GM18519 (cell line): ENCODE results near the gene NPAS1.
"Not testable (repeated sequence)": the region's sequence is repeated elsewhere in the genome, so short reads cannot be mapped to it uniquely, and the experiment has no call there.

ENCODE experiments used
- ATAC-seq: cut with Tn5 transposase; IDR thresholded peaks from one replicate; pipeline ENCODE4 v1.9.1; 2021; ENCODE audit warnings: mild to moderate bottlenecking, moderate library complexity; ENCODE audit not compliant: unreplicated experiment, low FRiP score

Gene NPAS1

DNA sequence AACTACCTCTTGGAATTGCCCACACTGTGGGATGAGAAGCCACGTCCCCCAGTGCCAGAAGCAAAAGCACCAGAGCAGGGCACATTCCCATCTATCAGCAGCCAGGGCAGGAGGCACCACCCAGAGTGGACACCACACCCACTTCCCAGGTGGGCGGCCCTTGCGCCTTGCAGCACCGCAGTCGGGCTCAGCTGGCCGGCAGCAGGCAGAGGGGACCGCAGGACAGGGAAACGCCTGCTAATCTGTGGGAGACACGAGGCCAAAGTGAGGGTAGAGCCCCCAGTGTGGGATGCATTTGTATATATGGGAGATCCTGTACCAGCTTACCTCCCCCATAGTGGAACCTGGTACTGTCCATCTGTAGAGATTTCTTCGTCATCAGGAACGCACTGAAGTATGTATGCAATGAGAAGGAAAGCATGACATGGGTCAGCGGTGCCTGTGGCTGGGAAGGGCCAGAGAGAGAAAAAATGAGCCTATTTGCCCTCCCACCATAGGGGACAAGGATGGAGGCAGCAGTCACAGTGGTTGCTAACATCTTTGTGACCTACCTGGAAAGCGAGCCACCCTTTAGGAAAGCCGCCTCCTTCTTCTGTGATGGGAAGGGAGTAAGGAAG, 30.9 kb upstream of the NPAS1 start:
- no peak for ATAC-seq

- ATAC-seq, result no peak
Measured at GRCh38 chr19:46990991-46991676, 28.5 kb upstream of the NPAS1 start.

GRCh38 chr19:46992699-46993535, 26.7 kb upstream of the NPAS1 start:
- ATAC-seq, result no peak

- ATAC-seq, result no peak
Measured at GRCh38 chr19:46993622-46994021, 26.0 kb upstream of the NPAS1 start.

DNA sequence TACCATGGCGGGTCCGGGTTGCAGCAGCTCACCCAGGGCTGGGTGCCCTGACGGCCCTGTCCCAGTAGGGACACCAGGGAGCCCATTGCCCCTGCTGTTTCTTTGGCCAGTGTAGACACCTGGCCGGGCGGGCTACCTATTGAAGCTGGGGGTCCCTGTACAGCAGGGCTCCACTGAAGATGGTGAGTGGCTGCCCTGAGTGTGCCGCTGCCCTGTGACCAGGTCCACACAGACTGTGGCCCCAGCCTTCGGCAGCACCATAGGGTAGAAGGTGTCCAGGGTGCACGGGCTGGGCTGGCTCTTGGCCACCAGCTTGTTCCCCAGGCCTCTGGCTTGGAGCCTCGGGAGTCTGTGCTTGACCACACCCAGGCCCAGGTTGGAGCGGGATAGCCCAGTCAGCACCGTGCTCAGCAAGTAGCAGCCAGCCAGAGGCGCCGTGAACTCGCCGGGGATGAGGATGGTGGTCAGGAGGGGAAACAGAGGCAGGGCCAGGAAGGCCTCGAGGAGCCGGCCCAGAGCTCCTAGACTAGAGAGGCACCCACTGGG, 25.4 kb upstream of the NPAS1 start:
- no peak for ATAC-seq

DNA sequence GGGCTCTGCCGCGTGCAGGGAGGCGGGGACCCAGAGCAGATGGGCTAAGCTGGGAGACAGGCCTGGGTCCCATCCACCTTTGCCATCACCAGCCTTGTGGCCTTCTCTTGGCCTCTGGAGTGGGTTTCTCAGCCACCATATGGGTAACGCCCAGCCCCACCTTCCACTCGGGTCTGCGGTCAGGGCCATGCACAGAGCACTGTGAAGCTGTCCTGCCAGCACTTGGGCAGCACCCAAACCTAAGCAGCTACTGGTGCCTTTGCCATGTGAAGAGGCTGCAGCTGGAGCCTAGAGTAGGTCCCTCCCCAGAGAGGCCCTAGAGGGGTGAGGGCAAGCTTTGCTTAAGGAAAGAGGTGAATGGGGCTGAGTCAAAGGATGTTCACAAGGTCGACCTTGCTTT, 24.1 kb upstream of the NPAS1 start:
- ATAC-seq, result no peak

DNA sequence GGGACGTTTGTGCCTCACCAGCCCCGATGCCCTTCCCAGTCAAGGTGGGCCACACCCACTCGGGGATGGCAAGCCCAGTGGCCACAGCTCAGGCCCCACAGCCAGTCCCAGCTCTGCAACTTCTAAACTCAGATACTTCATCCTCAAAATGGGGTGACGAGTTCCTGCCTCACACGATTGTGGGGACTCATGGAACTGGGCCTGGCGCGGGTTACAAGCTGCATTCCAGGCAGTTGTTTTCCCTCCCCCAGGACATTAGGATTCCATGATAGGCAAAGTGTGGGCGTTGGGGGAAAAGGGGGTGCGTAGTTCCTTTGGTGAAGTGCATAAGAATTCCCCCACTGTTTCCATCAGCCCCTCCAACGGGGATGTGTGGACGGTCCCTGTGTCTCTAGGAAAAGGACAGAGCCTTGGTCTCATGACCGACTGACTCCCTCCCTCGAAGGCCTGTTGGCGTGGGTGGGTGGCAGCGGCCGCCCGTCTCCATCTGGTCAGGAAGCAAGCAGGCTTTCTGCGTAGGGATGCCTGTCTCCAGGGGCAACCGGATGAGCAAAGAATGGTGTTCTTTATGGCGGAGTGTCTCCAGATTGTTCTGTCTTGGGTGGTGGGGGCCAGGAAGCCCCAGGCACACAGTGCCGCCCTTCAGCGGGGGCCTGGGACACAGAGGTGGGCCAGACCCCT, 21.1 kb upstream of the NPAS1 start:
- no peak for ATAC-seq

GRCh38 chr19:46999377-46999776, 20.3 kb upstream of the NPAS1 start:
- no peak for ATAC-seq

DNA sequence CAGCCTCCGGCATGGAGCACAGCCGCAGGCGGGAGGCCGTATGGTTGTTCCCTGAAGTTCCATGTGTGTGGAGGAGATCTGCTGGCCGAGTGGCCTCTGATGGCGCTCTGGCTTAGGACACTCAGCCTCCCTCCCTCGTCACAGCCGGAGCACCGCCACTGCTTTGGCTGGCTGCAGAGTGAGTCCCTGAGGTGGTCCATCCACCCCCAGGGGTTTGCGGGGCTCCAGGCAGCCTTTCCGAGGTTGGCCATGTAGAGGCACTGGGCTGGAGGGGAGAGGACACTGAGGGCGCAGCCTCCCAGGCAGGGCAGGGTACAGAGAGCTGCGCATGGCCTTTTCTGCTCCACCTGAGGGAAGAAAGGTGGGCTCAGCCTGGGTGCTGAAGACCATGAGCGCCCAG, 19.8 kb upstream of the NPAS1 start:
- no peak for ATAC-seq

- ATAC-seq, result no peak
Measured at GRCh38 chr19:47000373-47000772, 19.3 kb upstream of the NPAS1 start.

DNA sequence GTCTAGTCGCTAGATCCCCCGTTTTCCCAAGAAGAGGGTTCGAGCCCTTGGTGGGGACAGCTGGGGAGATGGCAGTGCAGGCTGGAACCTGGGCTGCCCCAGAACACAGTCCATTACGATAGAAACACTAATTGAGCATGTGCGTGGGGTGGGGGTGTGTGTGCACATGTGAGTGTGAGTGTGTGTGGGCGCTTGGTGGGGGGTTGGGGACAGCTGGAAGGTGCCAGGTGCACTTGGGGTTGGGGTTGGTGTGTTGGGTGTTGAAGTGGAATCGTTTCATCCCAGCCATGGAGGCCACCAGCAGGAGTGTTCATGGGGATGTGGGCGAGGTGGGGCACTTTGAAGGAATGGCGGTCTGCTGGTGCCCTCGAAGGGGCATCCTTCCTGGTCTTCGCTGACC, 18.1 kb upstream of the NPAS1 start:
- no peak for ATAC-seq

DNA sequence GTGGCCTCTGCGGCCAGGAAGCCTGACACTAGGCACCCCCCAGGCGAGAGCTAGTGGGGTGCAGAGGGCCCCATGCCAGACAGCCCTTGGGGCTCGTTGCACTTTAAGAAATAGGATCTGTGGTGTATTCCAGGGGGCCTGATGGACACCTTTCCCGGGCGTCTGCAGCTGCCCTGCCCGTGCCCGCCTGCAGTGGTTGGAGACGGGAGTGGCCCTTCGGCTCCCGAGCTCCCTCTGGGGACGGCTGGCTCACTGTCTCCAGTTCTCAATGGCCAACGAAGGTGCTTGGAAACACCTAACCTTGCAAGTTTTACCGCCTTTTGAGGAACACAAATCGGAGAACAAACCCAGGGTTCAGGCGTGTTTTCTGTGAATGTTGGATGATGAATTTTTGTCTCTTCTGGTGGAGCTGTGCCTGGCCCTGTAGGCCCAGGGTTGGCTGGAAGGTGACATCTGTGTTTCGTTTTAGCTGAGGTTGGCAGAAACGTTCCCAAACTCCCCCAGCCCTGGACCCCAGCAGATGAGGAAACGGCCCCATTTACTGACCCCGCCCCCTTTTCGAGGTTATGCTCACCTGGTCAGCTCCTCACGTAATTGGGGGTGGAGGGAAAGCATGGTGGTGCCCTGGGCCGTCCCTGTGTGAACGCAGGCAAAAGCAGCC, 17.4 kb upstream of the NPAS1 start:
- ATAC-seq, result no peak

DNA sequence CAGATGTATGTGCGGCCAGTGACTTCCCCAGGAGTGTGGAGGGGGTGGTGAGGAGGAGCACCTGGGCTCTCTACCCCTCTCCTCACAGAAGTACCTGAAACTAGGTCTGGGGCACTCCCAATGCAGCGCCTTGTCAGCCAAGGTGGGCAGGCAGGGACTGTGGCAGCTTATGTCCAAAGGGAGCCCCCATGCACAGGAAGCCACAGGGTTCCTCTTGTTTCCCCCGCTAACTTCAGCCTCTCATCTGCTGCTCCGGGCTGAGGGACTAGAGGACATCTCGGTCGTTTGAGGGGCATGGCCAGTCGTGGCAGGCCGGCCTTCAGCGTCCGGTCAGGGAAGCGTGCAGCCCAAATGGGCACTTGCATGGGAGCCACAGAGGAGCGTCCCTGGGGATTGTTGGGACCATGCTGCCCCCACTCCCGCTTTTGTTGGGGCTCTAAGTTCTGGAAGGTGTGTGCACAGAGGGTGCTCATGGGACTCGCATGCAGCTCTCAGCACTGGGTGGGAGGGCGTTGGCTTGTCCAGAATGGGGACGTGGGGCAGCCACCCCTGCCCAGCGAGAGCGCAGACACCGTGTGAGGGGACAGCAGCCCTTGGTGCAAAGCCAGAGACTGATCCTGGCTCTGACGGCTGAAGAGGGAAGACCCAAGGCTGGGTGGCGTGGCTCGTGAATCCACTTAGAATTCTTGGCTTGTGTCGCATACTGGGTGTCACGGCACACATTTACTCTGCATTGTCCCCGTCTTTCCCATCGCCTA, 16.6 kb upstream of the NPAS1 start:
- ATAC-seq, result no peak

DNA sequence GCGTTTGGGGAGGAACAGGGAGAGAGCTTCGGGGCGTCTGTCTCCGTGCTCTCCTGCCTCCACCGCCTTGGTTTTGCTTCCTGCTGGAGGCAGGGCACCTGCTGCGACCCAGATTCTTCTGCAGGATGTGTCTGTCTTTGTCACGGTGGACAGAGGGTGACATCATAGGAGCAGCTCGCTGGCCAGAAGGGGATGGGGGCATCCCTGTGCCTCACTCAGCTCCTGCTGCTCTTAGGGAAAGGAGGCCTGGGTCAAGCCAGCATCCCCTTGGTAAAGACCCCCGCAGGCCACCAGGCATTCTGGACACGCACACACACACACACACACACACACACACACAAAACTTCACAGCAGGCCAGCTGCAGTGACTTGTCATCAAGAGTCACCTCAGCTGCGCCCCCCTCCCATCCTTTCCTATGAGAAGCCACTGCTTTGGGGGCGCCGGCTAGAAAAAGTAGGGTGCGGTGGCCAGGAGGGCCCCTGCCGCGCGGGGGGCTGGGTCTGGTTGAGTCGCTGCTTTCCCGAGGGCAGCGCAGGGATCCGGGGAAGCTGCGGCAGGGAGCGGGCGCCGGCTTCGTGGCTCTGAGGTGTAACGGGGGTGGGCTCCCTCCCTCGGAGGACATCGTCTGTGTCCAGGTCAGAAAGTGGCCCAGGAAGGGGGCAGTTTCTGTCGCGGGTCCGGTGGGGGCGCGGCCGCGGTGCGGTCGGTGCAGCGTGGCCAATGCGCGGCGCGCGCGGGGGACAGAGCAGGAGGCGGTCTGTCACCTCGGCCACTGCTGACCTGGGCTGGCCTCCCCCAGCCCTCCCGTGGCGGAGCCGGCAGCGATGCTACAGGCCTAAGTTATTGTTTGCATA, 15.8 kb upstream of the NPAS1 start:
- no peak for ATAC-seq

DNA sequence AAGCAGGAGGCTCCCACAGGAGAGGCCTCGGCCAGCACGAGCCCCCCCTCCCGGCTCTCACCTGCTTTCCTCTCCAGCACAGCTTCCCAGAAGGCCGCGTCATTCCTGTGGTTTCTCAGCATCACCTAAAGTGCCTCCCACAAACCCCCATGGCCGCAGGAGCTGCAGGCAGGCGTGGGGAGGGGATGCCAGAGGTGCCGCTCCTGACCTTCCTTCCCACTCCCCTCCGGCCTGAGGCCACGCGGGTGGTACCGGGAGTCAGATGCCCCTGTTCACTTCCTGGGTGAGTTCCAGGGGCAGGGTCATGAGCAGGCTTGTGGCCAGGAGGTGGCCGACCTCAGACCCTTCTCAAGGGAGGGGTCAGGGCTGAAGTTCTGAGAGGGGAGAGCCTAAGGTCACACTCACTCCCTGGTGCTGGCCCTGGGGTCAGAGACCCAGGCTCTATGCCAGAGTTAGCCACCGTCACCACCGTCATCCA, 14.4 kb upstream of the NPAS1 start:
- ATAC-seq, result no peak

DNA sequence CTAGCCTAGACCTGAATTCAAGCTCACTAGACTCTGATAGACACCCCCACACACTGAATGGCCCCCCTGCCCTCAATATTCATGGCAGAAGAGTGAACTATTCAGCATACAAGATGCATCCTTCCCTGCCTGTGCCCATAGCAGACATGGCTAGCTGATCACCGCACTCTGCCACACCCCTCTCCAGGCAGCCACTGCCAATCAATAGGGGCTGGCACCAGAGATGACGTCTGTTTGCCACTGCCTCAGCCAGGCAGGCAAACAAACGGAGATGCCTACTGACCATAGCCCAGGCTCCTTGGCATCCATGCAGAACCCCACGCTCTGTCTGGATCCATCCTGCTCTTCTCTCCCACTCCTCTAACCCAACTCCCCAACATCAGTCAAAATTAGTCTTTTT, 13.8 kb upstream of the NPAS1 start:
- ATAC-seq, result no peak

DNA sequence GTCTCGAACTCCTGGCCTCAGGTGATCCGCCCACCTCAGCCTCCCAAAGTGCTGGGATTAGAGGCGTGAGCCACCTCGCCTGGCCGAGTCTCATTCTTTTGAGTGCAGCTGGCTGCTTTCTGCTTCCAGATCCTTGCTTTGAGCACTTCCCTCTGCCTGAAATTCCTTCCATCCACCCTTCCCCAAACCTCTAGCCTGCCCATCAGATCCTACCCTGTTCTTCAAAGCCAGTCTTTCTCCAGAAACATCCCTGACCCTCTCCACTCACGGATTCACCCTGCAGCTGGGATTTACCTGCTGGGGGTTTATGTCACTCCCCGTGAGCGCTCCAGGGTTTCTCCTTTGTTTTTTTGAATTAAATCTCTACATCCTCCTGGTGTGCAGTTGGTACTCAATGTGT, 13.1 kb upstream of the NPAS1 start:
- no peak for ATAC-seq

DNA sequence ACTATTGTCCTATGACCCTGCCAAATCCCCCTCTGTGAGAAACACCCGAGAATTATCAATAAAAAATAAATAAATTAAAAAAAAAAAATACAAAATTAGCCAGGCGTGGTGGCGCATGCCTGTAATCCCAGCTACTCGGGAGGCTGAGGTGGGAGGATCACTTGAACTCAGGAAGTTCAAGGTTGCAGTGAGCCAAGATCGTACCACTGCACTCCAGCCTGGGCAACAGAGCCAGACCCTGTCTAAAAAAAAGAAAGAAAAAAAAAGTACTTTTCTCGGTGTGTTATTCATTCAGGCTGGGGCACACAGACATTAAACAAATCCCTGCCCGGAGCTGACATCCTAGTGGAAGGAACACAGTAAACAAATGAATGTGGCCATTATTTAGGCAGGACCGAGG, 9.1 kb upstream of the NPAS1 start:
- not testable (repeated sequence) for ATAC-seq

DNA sequence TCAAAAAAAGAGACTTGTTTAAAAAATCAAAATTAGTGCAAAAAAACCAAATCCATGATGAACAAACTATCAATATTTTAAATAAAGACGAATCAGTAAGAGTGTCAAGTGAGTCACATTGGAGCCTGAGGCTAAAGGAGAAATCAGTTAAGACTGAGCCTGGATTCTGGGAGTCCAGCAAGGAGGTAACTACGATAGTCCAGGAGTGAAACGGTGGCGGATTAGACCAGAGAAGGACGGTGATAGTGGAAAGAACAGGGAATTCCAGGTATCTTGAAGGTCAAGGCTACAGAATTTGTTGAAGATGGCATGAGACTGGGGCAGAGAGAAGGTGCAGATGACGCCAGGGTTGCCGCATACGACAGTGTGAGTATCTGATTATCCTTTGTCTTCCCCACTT, 7.0 kb upstream of the NPAS1 start:
- no peak for ATAC-seq
